K562 (cell line): Measurements from ENCODE around the gene NDOR1. TPM values are rescaled to one million over a fixed set of nuclear protein-coding genes. Genes with fewer than 3 reads are reported as not detected.

ENCODE experiments used
- ATF2 ChIP-seq: sonication (generic); formaldehyde crosslinking; IDR thresholded peaks from 2 replicates; pipeline ENCODE4 v1.8.1; 2022; ENCODE audit warnings: missing genetic modification reagents
- CEBPG ChIP-seq, 3 experiments: fragments of 200-800 bp in 1 of 3; sonication (Bioruptor generic) in 1 of 3; sonication (generic) in 1 of 3; formaldehyde crosslinking in 1 of 3; IDR thresholded peaks in 2 of 3; conservative IDR thresholded peaks in 1 of 3; 2 replicates each; pipeline versions ENCODE4 v1.6.1 to v1.8.0; 2016 to 2022; ENCODE audit warnings: missing compliant biosample characterization in 2 of 3, missing genetic modification characterization in 2 of 3, mild to moderate bottlenecking in 1 of 3, missing genetic modification reagents in 1 of 3
- DEAF1 ChIP-seq: fragments of 450-650 bp; formaldehyde crosslinking; IDR thresholded peaks from 2 replicates; pipeline ENCODE4 v1.4.0; 2020; ENCODE audit warnings: mild to moderate bottlenecking, moderate library complexity
- ELF1 ChIP-seq: fragments of 200-800 bp; sonication (Bioruptor generic); IDR thresholded peaks from 2 replicates; pipeline ENCODE4 v1.6.1; 2016; ENCODE audit warnings: missing genetic modification characterization, missing compliant biosample characterization
- HEY1 ChIP-seq: fragments of 250-450 bp; sonication (Bioruptor Pico); IDR thresholded peaks from 2 replicates; pipeline ENCODE4 v1.5.0; 2020; ENCODE audit warnings: mild to moderate bottlenecking, moderate library complexity, borderline replicate concordance
- MAX ChIP-seq: sonication (generic); formaldehyde crosslinking; IDR thresholded peaks from 2 replicates; pipeline ENCODE4 v1.9.0; 2022; ENCODE audit warnings: mild to moderate bottlenecking, missing genetic modification reagents
- PHB ChIP-seq: fragments of 250-450 bp; sonication (Bioruptor Pico); IDR thresholded peaks from 2 replicates; pipeline ENCODE4 v1.5.0; 2021
- PYGO2 ChIP-seq: fragments of 450-650 bp; IDR thresholded peaks from 2 replicates; pipeline ENCODE4 v1.6.1; 2016; ENCODE audit warnings: mild to moderate bottlenecking, missing genetic modification characterization, moderate library complexity, missing compliant biosample characterization
- RBM25 ChIP-seq: fragments of 200-400 bp; formaldehyde crosslinking; IDR thresholded peaks from 2 replicates; pipeline ENCODE4 v1.6.1; 2018; ENCODE audit warnings: low read length, low read depth, moderate library complexity; ENCODE audit not compliant: severe bottlenecking
- RNF2 ChIP-seq: sonication (generic); IDR thresholded peaks from 2 replicates; pipeline ENCODE4 v1.6.1; 2016
- SREBF1 ChIP-seq: fragments of 150-350 bp; IDR thresholded peaks from 2 replicates; pipeline ENCODE4 v1.6.1; 2014; ENCODE audit warnings: antibody characterized with exemption, low read depth, low read length, borderline replicate concordance
- ZNF239 ChIP-seq: fragments of 250-450 bp; sonication (Bioruptor Pico); IDR thresholded peaks from 2 replicates; pipeline ENCODE4 v1.4.0; 2020; ENCODE audit warnings: mild to moderate bottlenecking
- ZNF280A ChIP-seq: fragments of 450-650 bp; IDR thresholded peaks from 2 replicates; pipeline ENCODE4 v1.6.1; 2018; ENCODE audit warnings: mild to moderate bottlenecking, low read depth; ENCODE audit not compliant: partially characterized antibody
- ZNF561 ChIP-seq: fragments of 450-650 bp; formaldehyde crosslinking; conservative IDR thresholded peaks from 2 replicates; pipeline ENCODE4 v1.4.0; 2020; ENCODE audit warnings: mild to moderate bottlenecking, moderate library complexity
- ZNF584 ChIP-seq: fragments of 200-800 bp; sonication (Bioruptor generic); IDR thresholded peaks from 2 replicates; pipeline ENCODE4 v1.6.1; 2016; ENCODE audit warnings: low read depth, mild to moderate bottlenecking, missing genetic modification characterization, missing compliant biosample characterization
- ZNF668 ChIP-seq: fragments of 250-450 bp; sonication (Bioruptor Pico); IDR thresholded peaks from 2 replicates; pipeline ENCODE4 v1.8.0; 2022; ENCODE audit warnings: mild to moderate bottlenecking, inconsistent platforms
- ZNF830 ChIP-seq: fragments of 250-450 bp; sonication (Bioruptor Pico); IDR thresholded peaks from 2 replicates; pipeline ENCODE4 v1.5.0; 2021; ENCODE audit warnings: mild to moderate bottlenecking
- polyA plus RNA-seq, 8 experiments: library from polyadenylated mRNA; depleted of rRNA in 4 of 8; stranded (reverse) in 5 of 8; unstranded in 3 of 8; fragments of >200 nt; fragmentation: Nextera tagmentation in 2 of 8; fragmentation: Illumina TruSeq in 1 of 8; extraction: Ambion mirVana in 2 of 8; extraction: Trizol in 1 of 8; gene quantifications; 2 replicates each; pipeline versions ENCODE4 v1.2.1 to v1.2.3, GENCODE V29; 2011 to 2014; ENCODE audit warnings: inconsistent platforms in 1 of 8, missing spikeins in 1 of 8
- total RNA-seq, 7 experiments: library from RNA; depleted of rRNA in 6 of 7; stranded (reverse); fragments of >200 nt in 6 of 7; fragmentation: Illumina TruSeq in 2 of 7; extraction: Trizol in 2 of 7; gene quantifications; 2 replicates each; pipeline versions ENCODE4 v1.2.1 to v1.2.3, GENCODE V29; 2011 to 2021; ENCODE audit warnings: low replicate concordance in 1 of 7
- TF ChIP-seq, protein P1 (sequence below): fragments of 450-650 bp; IDR thresholded peaks from 2 replicates; pipeline ENCODE4 v1.6.1; 2016; ENCODE audit warnings: antibody characterized with exemption
- TF ChIP-seq, protein P2 (sequence below): fragments of 450-650 bp; conservative IDR thresholded peaks from 2 replicates; pipeline ENCODE4 v1.6.1; 2016; ENCODE audit warnings: missing genetic modification characterization, low read depth, mild to moderate bottlenecking, control low read depth, missing compliant biosample characterization

The NDOR1 gene
- total and polyA plus RNA-seq, 9 of the 15 experiments (the other 6 are each of a cell fraction or from before 2014, with no cell fraction given): 0.06 to 36.9 (median 6.9) TPM

GRCh38 chr9:137240841-137241489 is 35.5 kb downstream of the NDOR1 start, which contains the start of gene TUBB4B (continued):
- TF ChIP-seq, protein P1, sequence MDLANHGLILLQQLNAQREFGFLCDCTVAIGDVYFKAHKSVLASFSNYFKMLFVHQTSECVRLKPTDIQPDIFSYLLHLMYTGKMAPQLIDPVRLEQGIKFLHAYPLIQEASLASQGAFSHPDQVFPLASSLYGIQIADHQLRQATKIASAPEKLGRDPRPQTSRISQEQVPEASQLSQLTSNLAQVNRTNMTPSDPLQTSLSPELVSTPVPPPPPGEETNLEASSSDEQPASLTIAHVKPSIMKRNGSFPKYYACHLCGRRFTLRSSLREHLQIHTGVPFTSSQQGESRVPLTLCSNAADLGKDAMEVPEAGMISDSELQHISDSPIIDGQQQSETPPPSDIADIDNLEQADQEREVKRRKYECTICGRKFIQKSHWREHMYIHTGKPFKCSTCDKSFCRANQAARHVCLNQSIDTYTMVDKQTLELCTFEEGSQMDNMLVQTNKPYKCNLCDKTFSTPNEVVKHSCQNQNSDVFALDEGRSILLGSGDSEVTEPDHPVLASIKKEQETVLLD: no peak
- TF ChIP-seq DEAF1 (CRISPR knock-in tag) (no peak), PYGO2 (tag) (no peak), RBM25 (peak; percentile 92), HEY1 (no peak), RNF2 (peak; percentile 87), ZNF830 (CRISPR knock-in tag) (no peak), ELF1 (tag) (no peak), ZNF280A (no peak), PHB (no peak), ZNF584 (CRISPR knock-in tag) (no peak), ZNF239 (CRISPR knock-in tag) (no peak), MAX (CRISPR knock-in tag) (no peak), ZNF561 (CRISPR knock-in tag) (no peak), ATF2 (CRISPR knock-in tag) (no peak), ZNF668 (CRISPR knock-in tag) (no peak), CEBPG (CRISPR knock-in tag; IDR thresholded peaks at IDR 0.05) (no peak), CEBPG (tag; conservative IDR thresholded peaks at IDR 0.05 in 1 of 2, IDR thresholded peaks at IDR 0.05 in 1 of 2) (no peak), SREBF1 (0 out of 2 replicates have a peak, but pooled peaks have one; percentile 26)
- TF ChIP-seq, protein P2, sequence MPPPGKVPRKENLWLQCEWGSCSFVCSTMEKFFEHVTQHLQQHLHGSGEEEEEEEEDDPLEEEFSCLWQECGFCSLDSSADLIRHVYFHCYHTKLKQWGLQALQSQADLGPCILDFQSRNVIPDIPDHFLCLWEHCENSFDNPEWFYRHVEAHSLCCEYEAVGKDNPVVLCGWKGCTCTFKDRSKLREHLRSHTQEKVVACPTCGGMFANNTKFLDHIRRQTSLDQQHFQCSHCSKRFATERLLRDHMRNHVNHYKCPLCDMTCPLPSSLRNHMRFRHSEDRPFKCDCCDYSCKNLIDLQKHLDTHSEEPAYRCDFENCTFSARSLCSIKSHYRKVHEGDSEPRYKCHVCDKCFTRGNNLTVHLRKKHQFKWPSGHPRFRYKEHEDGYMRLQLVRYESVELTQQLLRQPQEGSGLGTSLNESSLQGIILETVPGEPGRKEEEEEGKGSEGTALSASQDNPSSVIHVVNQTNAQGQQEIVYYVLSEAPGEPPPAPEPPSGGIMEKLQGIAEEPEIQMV (tag): no peak
